Heart right ventricle (tissue), 16 donors: ENCODE results near the gene CCDC85B. TPM values are rescaled to one million over a fixed set of nuclear protein-coding genes. Genes with fewer than 3 reads are reported as not detected.
A peak's percentile ranks its signal among the peaks of the same experiment; 100 is the strongest.

ENCODE experiments used
- ATAC-seq, 8 donors: fragments of 200-7000 bp; cut with Tn5 transposase; one replicate each; pipeline ENCODE4 v1.9.1; 2020; ENCODE audit warnings: mild to moderate bottlenecking in 8 of 8, moderate library complexity in 8 of 8, moderate number of reproducible peaks in 1 of 8
- DNase-seq, 2 donors: peaks; one replicate each; pipeline ENCODE4 v3.0.0-alpha.2; 2020
- H3K27ac ChIP-seq, 10 donors: fragments of 200-600 bp; sonication (generic) in 2 of 10; one replicate each; pipeline versions ENCODE4 v1.5.0 to v1.8.0; 2020 to 2022; ENCODE audit warnings: mild to moderate bottlenecking in 3 of 10
- H3K27me3 ChIP-seq, 7 donors: fragments of 200-600 bp; one replicate each; pipeline ENCODE4 v1.8.0; 2021 to 2022; ENCODE audit warnings: mild to moderate bottlenecking in 2 of 7
- H3K36me3 ChIP-seq, 9 donors: fragments of 200-600 bp; sonication (generic) in 1 of 9; one replicate each; pipeline versions ENCODE4 v1.5.0 to v1.8.0; 2020 to 2022; ENCODE audit warnings: mild to moderate bottlenecking in 2 of 9
- H3K4me1 ChIP-seq, 9 donors: fragments of 200-600 bp; sonication (generic) in 1 of 9; one replicate each; pipeline versions ENCODE4 v1.5.0 to v1.8.0; 2020 to 2022; ENCODE audit warnings: mild to moderate bottlenecking in 4 of 9
- H3K4me3 ChIP-seq, 10 donors: fragments of 200-600 bp; sonication (generic) in 2 of 10; one replicate each; pipeline versions ENCODE4 v1.5.0 to v1.8.0; 2020 to 2022; ENCODE audit warnings: mild to moderate bottlenecking in 7 of 10, moderate library complexity in 2 of 10
- H3K9me3 ChIP-seq, 11 donors: fragments of 200-600 bp in 10 of 11; sonication (generic) in 2 of 11; one replicate each; pipeline versions ENCODE4 v1.5.0 to v1.8.0; 2013 to 2022; ENCODE audit warnings: mild to moderate bottlenecking in 2 of 11, control low read depth in 1 of 11, moderate library complexity in 1 of 11
- CTCF ChIP-seq, 9 donors: fragments of 200-600 bp; sonication (generic) in 2 of 9; IDR thresholded peaks; one replicate each; pipeline versions ENCODE4 v1.5.0 to v1.8.0; 2021 to 2022; ENCODE audit warnings: antibody characterized with exemption in 9 of 9, mild to moderate bottlenecking in 5 of 9, moderate library complexity in 1 of 9
- WGBS, 2 donors: extraction: QIAGEN DNeasy Blood & Tissue Kit; methylation state at CpG; one replicate each; pipeline ENCODE4 v1.1.7; 2013; ENCODE audit warnings: inconsistent platforms in 1 of 2; 5-methylcytosine and 5-hydroxymethylcytosine counted together
- intact Hi-C, 10 donors: fragments of 100-400 bp; cut with DNase I; formaldehyde crosslinking; loops; one replicate each; pipeline versions ENCODE4 v1.11.1 to v1.14.2; 2022
- polyA plus RNA-seq, 2 donors: library from polyadenylated mRNA; stranded (reverse); fragments of 200-250 nt; gene quantifications; one replicate each; pipeline ENCODE4 v1.2.3, GENCODE V29; 2013
- total RNA-seq, 10 donors: library from RNA; stranded (reverse); fragmentation: NEBNext Ultra II Directional in 3 of 10; extraction: Animal tissue kit (Norgen Biotek cat#: 25700) in 3 of 10; gene quantifications; one replicate each; pipeline versions ENCODE4 v1.2.1 to v1.2.4, GENCODE V29; 2021 to 2023
- donor health status: Arrhythmogenic right ventricular cardiomyopathy.
- donor health status: ischemic (EF 13 %, LVEDD 7.1; RV severe dilation, severe dysfunction).
- donor health status: healthy with polysubstance abuse.
- donor health status: DM: no; HTN: yes; CAD: no.
- donor health status: DM: no; HTN: no; CAD: no.
- donor health status: ischemic (EF 25% LVEDD 6.9; RV normal size, moderate dysfunction).
- donor health status: ischemic (EF 25% LVEDD 5.7; RV mildly dilated, moderate dysfunction).
- donor health status: healthy.
- donor health status: DM: yes; HTN: yes; CAD: no.
- donor health status: Ischemic cardiomyopathy.
- donor health status: ischemic (EF 35%, LVEDD 5.7; RV mildly dilated, moderate dysfunction).
- donor health status: nonischemic (EF 11% LVEDD 7.7; RV severe dilation, severe dysfunction).
- donor health status: DM: yes; HTN: yes; CAD: no.
- donor health status: PGD.
- donor health status: ischemic (EF 29% LVEDD 5.4; RV normal size, mild dysfunction).
- donor health status: nonischemic (EF 23%, LVEDD 6.1; RV moderate dilation, normal function).

The CCDC85B gene
- total and polyA plus RNA-seq, 12 donors = 22.1 to 69.4 (median 35.4) TPM

GRCh38 chr11:65870307-65870658 is 20.2 kb upstream of the CCDC85B start:
- Histone ChIP-seq H3K4me1 (peaks cover 16 to 44% (median 29%) of the 10 kb centered on the region in 9 donors), H3K27me3 (no peaks in the 10 kb centered on the region), H3K9me3 (no peaks in the 10 kb centered on the region), H3K27ac (peak overlapping the region in 8 of 10 donors; percentile 28 to 97 (median 96)), H3K4me3 (peak overlapping the region in 3 of 10 donors; percentile 65 to 72 (median 68)), H3K36me3 (peaks cover 0 to 58% (median 35%) of the 10 kb centered on the region in 9 donors)
- intact Hi-C loops = no loop called here
- TF ChIP-seq CTCF (IDR thresholded peaks at IDR 0.05) = no peak
- DNase-seq (no peak), ATAC-seq (no peak)
- WGBS, 2 donors = 63 to 71% methylated on average over 11 of the region's 11 CpGs

- Histone ChIP-seq H3K9me3 (no peaks in the 10 kb centered on the region), H3K4me1 (peaks cover 16 to 44% (median 29%) of the 10 kb centered on the region in 9 donors), H3K36me3 (peaks cover 0 to 51% (median 33%) of the 10 kb centered on the region in 9 donors), H3K4me3 (peak overlapping the region in 8 of 10 donors; percentile 64 to 73 (median 68)), H3K27ac (peak overlapping the region; percentile 84 to 97 (median 96)), H3K27me3 (no peaks in the 10 kb centered on the region)
- intact Hi-C loops = no loop called here
- ATAC-seq (peak in 1 of 8 donors; percentile 8), DNase-seq (peak; percentile 61 to 72)
- TF ChIP-seq CTCF (IDR thresholded peaks at IDR 0.05) = no peak
- 57 to 61% methylated on average over 24 of the region's 24 CpGs for WGBS, 2 donors
Observed at GRCh38 chr11:65870706-65871681, 19.5 kb upstream of the CCDC85B start.

GRCh38 chr11:65871811-65872548 is 18.5 kb upstream of the CCDC85B start:
- H3K27me3 ChIP-seq = no peaks in the 10 kb centered on the region
- ATAC-seq (peak; percentile 7 to 19 (median 14)), DNase-seq (no peak)
- H3K4me3 ChIP-seq = peak overlapping the region; percentile 47 to 73 (median 68)
- H3K4me1 ChIP-seq = peaks cover 16 to 44% (median 29%) of the 10 kb centered on the region in 9 donors
- TF ChIP-seq CTCF (IDR thresholded peaks at IDR 0.05) = peak in 3 of 9 donors; percentile 36 to 41 (median 37)
- intact Hi-C loops = loop anchor here in 2 of 10 donors (2.0 kb wide), 1 partner anchor 17 kb away; the partner anchor contains the start of gene FIBP (in 2 of the 2)
- no peaks in the 10 kb centered on the region for H3K9me3 ChIP-seq
- H3K36me3 ChIP-seq = peaks cover 0 to 41% (median 24%) of the 10 kb centered on the region in 9 donors
- peak overlapping the region; percentile 84 to 97 (median 96) for H3K27ac ChIP-seq
- WGBS, 2 donors = 5 to 13% methylated on average over 23 to 26 of the region's 26 CpGs
